Activated CD8-positive, alpha-beta memory T cell treated with anti-CD3 and anti-CD28 coated beads for 1 hour (primary cell): Measurements from ENCODE around the gene GCK.

Experiments
- DNase-seq, 2 donors: peaks; one replicate each; pipeline ENCODE4 v3.0.0-alpha.2; 2020; ENCODE audit warnings: low read depth in 1 of 2; ENCODE audit errors: extremely low read depth in 1 of 2

Gene GCK

GRCh38 chr7:44223362-44224079 lies 34.3 kb upstream of the GCK start:
- DNase-seq: no peak

- no peak for DNase-seq
These were observed 33.6 kb upstream of the GCK start for GRCh38 chr7:44222776-44223261.

- no peak for DNase-seq
These were observed 32.8 kb upstream of the GCK start for GRCh38 chr7:44222074-44222473.

GRCh38 chr7:44221231-44221791 lies 32.1 kb upstream of the GCK start:
- no peak for DNase-seq

- no peak for DNase-seq
These were observed 31.3 kb upstream of the GCK start for GRCh38 chr7:44220358-44221112.

- DNase-seq: no peak
These were observed 30.8 kb upstream of the GCK start for GRCh38 chr7:44220046-44220357.

GRCh38 chr7:44219371-44220045 lies 30.3 kb upstream of the GCK start:
- no peak for DNase-seq

GRCh38 chr7:44218418-44219201 lies 29.4 kb upstream of the GCK start:
- no peak for DNase-seq

- DNase-seq: no peak
These were observed 28.7 kb upstream of the GCK start for GRCh38 chr7:44217852-44218402.

- no peak for DNase-seq
These were observed 28.0 kb upstream of the GCK start for GRCh38 chr7:44217223-44217714.

GRCh38 chr7:44216521-44217222 lies 27.4 kb upstream of the GCK start:
- no peak for DNase-seq

- DNase-seq: no peak
These were observed 26.8 kb upstream of the GCK start for GRCh38 chr7:44216019-44216418.

- DNase-seq: no peak
These were observed 26.3 kb upstream of the GCK start for GRCh38 chr7:44215531-44215930.

- DNase-seq: no peak
These were observed 24.7 kb upstream of the GCK start for GRCh38 chr7:44213877-44214388.

GRCh38 chr7:44213206-44213876 lies 24.1 kb upstream of the GCK start:
- no peak for DNase-seq

GRCh38 chr7:44212581-44213184 lies 23.4 kb upstream of the GCK start:
- no peak for DNase-seq

- DNase-seq: no peak
These were observed 22.8 kb upstream of the GCK start for GRCh38 chr7:44212018-44212417.

- DNase-seq: no peak
These were observed 22.0 kb upstream of the GCK start for GRCh38 chr7:44211126-44211675.
